Measurements from ENCODE around the gene GABRD. TPM values are rescaled to one million over a fixed set of nuclear protein-coding genes. Genes with fewer than 3 reads are reported as not detected.

GABRD gene
- total and polyA plus RNA-seq, 2 of the 13 experiments (the other 11 are each of a cell fraction or from before 2014, with no cell fraction given): not detected

- TF ChIP-seq ZBTB10 (CRISPR knock-in tag; IDR thresholded peaks at IDR 0.05; ENCODE audit: borderline replicate concordance) (no peak), SRF (IDR thresholded peaks at IDR 0.05; ENCODE audit: low read depth, low read length) (no peak), ZSCAN21 (CRISPR knock-in tag; IDR thresholded peaks at IDR 0.05; ENCODE audit: borderline replicate concordance) (no peak), JUND (CRISPR knock-in tag; IDR thresholded peaks at IDR 0.05) (no peak), IRF2 (CRISPR knock-in tag; IDR thresholded peaks at IDR 0.05) (no peak), ZFP37 (CRISPR knock-in tag; IDR thresholded peaks at IDR 0.05; ENCODE audit: borderline replicate concordance) (no peak), MAFK (conservative IDR thresholded peaks at IDR 0.05 in 1 of 2, IDR thresholded peaks at IDR 0.05 in 1 of 2; ENCODE audit: low read length in 2 of 2) (no peak)
These were observed 13.6 kb downstream of the GABRD start (continued) for GRCh38 chr1:2032737-2033136.

- in situ Hi-C loops (cut with HindIII; ENCODE audit: extremely low pct_ligation_motif_present, low pct_unique_long_range_greater_than_20kb): no loop called here
- H3K27me3 ChIP-seq (ENCODE audit: control insufficient read depth in 1 of 2, insufficient read depth in 2 of 2, low read length in 2 of 2): peaks cover 31 to 72% of the 10 kb centered on the region in 2 experiments
- no peak overlapping the region for H3K4me3 ChIP-seq (replicated peaks in 1 of 3; ENCODE audit: insufficient read depth in 1 of 3, low read depth in 2 of 3, low read length in 3 of 3)
- TF ChIP-seq ZNF589 (CRISPR knock-in tag; conservative IDR thresholded peaks at IDR 0.05): no peak
- no peak for TF ChIP-seq ZSCAN21 (CRISPR knock-in tag; IDR thresholded peaks at IDR 0.05; ENCODE audit: borderline replicate concordance)
- TF ChIP-seq ZNF775 (CRISPR knock-in tag; IDR thresholded peaks at IDR 0.05; ENCODE audit: borderline replicate concordance): no peak
- no peak for TF ChIP-seq ZNF329 (CRISPR knock-in tag; IDR thresholded peaks at IDR 0.05; ENCODE audit: low read depth)
- intact Hi-C loops (cut with micrococcal nuclease; ENCODE audit: unreplicated experiment): no loop called here
- H3K9ac ChIP-seq (ENCODE audit: insufficient read depth, low read depth, low read length): no peak overlapping the region
- BruUV-seq (replicated peaks): no TSS peak
- H3K9me3 ChIP-seq (ENCODE audit: low read length): no peaks in the 10 kb centered on the region
- H4K20me1 ChIP-seq (ENCODE audit: insufficient read depth, low read length): no peaks in the 10 kb centered on the region
- H3K36me3 ChIP-seq (replicated peaks in 1 of 2; ENCODE audit: control insufficient read depth in 1 of 2, insufficient read depth in 2 of 2, low read length in 2 of 2): no peaks in the 10 kb centered on the region
- H2AFZ ChIP-seq (ENCODE audit: low read length): no peak overlapping the region
- CTCF ChIA-PET (ENCODE audit: low intra/inter-chr PET ratio, low total read pairs): no interaction called here
- WGBS (ENCODE audit: low lambda C conversion rate): 17% methylated on average over 4 of the region's 13 CpGs
- H3K27ac ChIP-seq (ENCODE audit: extremely low read length, insufficient read depth, low read length): no peak overlapping the region
- no peak overlapping the region for H3K4me2 ChIP-seq (ENCODE audit: low read depth, low read length)
- FAIRE-seq (no peak), DNase-seq (ENCODE audit: low spot score) (no peak), ATAC-seq (no peak)
- POLR2A ChIA-PET: no interaction called here
- no peaks in the 10 kb centered on the region for H3K79me2 ChIP-seq (ENCODE audit: insufficient read depth, low read length)
- H3K4me1 ChIP-seq (ENCODE audit: insufficient read depth, low read length): peaks cover 16% of the 10 kb centered on the region; the same call in 1 of the 2 replicates
These were observed 14.0 kb downstream of the GABRD start for GRCh38 chr1:2033165-2033564.

All from HepG2 (cell line).